ENCODE data around the gene PIPOX. TPM values are rescaled to one million over a fixed set of nuclear protein-coding genes. Genes with fewer than 3 reads are reported as not detected.

PIPOX gene
- total RNA-seq, 4 donors from 2014 or later, result 0.80 to 2.5 (median 1.5) TPM

DNA sequence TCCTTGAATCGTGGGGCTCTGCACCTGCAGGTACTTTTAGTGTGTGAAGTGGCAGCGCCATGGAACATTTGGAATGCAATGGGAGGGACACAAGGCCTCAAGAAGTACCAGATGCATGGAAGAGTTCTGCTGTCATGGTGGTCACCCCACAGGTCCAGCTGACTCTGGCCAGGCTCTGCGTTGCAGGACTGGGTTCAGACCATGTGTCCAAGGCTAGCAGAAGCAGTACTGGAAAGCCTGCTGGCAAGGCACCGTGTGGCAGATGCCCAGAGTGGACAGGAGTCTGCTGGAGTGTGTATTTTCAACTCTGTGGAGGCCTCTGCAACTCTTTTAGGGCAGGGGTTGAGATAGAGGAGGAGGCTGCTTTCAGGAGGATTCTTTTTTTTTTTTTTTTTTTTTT lies 2.1 kb downstream of the PIPOX start:
- DNase-seq (ENCODE audit: low spot score in 2 of 2), result no peak
- intact Hi-C loops (cut with DNase I; ENCODE audit: low total_unique reads), result no loop called here
- 83 to 96% methylated on average over 3 to 4 of the region's 4 CpGs for WGBS, 2 donors
- no peak for TF ChIP-seq POLR2A (IDR thresholded peaks at IDR 0.05)
- TF ChIP-seq, protein P1, sequence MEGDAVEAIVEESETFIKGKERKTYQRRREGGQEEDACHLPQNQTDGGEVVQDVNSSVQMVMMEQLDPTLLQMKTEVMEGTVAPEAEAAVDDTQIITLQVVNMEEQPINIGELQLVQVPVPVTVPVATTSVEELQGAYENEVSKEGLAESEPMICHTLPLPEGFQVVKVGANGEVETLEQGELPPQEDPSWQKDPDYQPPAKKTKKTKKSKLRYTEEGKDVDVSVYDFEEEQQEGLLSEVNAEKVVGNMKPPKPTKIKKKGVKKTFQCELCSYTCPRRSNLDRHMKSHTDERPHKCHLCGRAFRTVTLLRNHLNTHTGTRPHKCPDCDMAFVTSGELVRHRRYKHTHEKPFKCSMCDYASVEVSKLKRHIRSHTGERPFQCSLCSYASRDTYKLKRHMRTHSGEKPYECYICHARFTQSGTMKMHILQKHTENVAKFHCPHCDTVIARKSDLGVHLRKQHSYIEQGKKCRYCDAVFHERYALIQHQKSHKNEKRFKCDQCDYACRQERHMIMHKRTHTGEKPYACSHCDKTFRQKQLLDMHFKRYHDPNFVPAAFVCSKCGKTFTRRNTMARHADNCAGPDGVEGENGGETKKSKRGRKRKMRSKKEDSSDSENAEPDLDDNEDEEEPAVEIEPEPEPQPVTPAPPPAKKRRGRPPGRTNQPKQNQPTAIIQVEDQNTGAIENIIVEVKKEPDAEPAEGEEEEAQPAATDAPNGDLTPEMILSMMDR (IDR thresholded peaks at IDR 0.05), result no peak
- H3K4me3 ChIP-seq (ENCODE audit: low read depth, poor library complexity, severe bottlenecking), result no peak overlapping the region

DNA sequence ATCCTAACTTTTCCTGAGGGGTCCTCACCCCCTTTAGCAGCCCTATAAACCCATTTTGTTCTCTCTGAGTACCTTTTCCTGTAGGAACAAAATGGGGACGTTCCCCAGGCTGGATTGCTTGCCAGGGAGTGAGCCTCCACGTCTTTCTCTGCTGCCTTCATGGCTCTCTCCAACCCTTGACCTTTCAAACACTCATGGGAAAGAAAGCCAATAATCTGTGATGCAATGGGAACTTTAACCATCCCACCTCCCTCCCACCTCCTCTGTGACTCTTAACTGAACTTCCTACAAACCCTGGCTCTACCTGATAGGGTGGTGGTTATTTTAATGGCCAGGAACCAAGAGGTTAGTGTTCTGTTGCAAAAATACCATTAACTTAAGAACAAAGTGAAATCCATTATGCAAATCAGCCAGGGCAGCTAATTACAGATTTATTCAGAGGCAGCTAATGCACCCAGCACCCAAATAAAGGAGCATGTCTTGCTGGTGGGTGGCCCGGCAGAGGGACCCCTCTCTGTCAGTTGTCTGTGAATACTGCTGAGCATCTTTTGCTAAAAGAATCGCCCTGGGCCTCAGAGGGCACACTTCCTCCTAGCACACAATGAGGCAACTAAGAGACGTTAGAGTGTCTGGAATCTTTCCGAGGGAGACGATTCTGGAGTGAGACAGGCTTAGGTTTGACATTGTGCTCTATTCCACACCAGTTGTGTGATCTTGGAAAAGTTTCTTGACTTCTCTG lies 3.0 kb downstream of the PIPOX start:
- TF ChIP-seq, protein P1 (IDR thresholded peaks at IDR 0.05), result no peak
- no peak for TF ChIP-seq POLR2A (IDR thresholded peaks at IDR 0.05)
- DNase-seq (ENCODE audit: low spot score in 2 of 2), result no peak
- no peak overlapping the region for H3K4me3 ChIP-seq (ENCODE audit: low read depth, poor library complexity, severe bottlenecking)
- intact Hi-C loops (cut with DNase I; ENCODE audit: low total_unique reads), result no loop called here
- WGBS, 2 donors, result 74 to 77% methylated on average over 7 of the region's 7 CpGs

DNA sequence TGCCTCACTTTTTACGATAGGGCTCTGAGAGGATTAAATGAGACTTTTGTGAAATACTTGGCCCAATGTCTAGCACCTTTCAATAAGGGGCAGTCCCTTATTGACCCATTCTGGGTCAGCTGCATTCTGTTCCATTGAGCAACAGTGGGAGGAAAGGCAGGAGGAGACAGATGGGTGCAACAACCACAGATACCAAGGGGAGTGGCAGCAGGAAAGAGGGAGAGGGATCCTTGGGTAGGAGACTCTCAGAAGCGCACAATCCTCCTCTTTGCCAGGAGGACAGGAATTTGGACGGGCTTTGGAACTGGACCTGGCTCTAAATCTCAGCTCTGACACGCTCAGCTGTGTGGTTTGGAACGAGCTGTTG lies 3.5 kb downstream of the PIPOX start:
- DNase-seq (ENCODE audit: low spot score in 2 of 2), result no peak
- TF ChIP-seq POLR2A (IDR thresholded peaks at IDR 0.05), result no peak
- TF ChIP-seq, protein P1 (IDR thresholded peaks at IDR 0.05), result no peak
- intact Hi-C loops (cut with DNase I; ENCODE audit: low total_unique reads), result no loop called here
- WGBS, 2 donors, result 73 to 74% methylated on average over 5 of the region's 5 CpGs
- H3K4me3 ChIP-seq (ENCODE audit: low read depth, poor library complexity, severe bottlenecking), result no peak overlapping the region

DNA sequence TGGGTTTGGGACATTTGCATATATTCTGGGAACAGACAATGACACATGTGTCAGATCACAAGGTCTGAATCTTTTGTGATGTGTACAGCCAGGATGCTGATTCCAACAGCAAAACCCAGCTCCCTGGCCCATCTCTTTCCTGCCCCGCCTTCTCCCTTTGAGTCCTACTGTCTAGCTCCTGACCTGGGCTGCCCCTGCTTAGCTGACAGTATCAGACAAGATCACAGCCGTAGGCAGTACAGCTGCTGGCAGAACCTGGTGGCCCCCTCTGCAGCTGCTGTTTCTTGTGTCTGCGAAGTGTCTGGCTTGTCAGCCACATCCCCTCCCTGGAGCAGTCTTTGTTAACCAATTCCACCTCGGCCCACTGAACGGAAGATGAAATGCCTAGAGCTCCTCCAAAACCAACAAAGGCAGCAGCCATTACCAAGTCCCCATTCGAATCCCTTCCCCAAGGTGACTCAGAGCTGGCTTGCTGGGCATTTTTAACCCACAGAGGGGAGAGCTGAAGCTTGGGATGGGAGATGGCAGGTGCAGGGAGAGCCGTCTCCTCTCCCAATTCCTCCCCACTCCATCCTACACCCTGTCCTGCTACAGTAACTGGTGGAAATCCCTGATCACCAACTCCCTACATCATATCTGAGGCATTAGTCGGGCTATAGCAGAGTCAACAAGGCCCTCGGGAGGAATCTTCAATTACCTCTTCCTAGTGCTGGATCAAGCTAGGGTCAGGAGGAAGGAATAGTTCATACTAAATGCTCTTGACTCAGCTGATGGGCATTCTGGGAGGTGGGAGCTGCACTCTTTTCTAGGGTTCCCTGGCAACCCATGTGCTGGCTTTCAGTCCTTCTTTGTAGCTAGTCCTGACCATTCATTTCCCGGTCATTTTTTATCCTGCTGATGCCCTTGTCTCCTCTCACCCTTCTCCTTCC lies 5.8 kb downstream of the PIPOX start:
- TF ChIP-seq, protein P1 (IDR thresholded peaks at IDR 0.05), result no peak
- TF ChIP-seq POLR2A (IDR thresholded peaks at IDR 0.05), result no peak
- WGBS, 2 donors, result 51 to 52% methylated on average over 9 to 10 of the region's 10 CpGs

DNA sequence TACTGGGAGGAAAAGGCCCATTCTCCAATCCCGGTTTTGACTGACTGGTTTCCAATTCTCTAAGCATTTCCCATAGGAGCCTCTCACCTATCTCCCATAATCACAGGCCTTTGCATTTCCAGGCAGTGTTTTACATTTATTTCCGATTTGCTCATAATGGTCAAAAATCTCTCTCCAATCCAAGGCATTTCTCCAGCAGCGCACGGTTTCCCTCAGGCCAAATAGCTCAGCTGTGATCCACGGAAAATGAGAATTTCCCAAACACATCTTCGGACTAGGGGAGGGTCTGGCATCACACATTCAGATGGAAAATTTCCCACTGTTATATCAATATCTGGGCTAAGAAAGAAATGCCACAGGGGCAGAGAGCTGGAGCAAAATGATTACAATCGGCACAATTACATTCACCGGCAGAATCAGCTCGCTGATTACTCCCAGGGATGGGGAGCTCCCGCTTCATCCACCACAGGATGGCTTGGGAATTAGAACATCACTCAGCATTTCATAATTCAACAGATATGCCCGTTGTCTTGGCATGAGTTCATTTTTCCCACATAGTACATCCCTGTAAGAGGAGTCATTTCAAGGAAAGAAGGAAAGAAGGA lies 6.7 kb downstream of the PIPOX start:
- 83 to 84% methylated on average over 11 of the region's 11 CpGs for whole genome bisulfite sequencing, 2 donors
- H3K4me3 ChIP-seq (ENCODE audit: low read depth, poor library complexity, severe bottlenecking), result no peak overlapping the region
- intact Hi-C loops (cut with DNase I; ENCODE audit: low total_unique reads), result no loop called here
- TF ChIP-seq POLR2A (IDR thresholded peaks at IDR 0.05), result no peak
- TF ChIP-seq, protein P1 (IDR thresholded peaks at IDR 0.05), result no peak
- DNase-seq (ENCODE audit: low spot score in 2 of 2), result no peak

More for the DNA sequence above, 5.8 kb downstream of the PIPOX start:
- DNase-seq (ENCODE audit: low spot score in 2 of 2), result no peak
- intact Hi-C loops (cut with DNase I; ENCODE audit: low total_unique reads), result no loop called here
- H3K4me3 ChIP-seq (ENCODE audit: low read depth, poor library complexity, severe bottlenecking), result no peak overlapping the region
